GM19372 (cell line): Measurements from ENCODE around the gene VSX2.
A peak's percentile ranks its signal among the peaks of the same experiment; 100 is the strongest.

Source experiments
- ATAC-seq: cut with Tn5 transposase; IDR thresholded peaks from one replicate; pipeline ENCODE4 v1.9.1; 2021; ENCODE audit warnings: mild to moderate bottlenecking, low read depth, moderate library complexity; ENCODE audit not compliant: unreplicated experiment

Gene VSX2

DNA sequence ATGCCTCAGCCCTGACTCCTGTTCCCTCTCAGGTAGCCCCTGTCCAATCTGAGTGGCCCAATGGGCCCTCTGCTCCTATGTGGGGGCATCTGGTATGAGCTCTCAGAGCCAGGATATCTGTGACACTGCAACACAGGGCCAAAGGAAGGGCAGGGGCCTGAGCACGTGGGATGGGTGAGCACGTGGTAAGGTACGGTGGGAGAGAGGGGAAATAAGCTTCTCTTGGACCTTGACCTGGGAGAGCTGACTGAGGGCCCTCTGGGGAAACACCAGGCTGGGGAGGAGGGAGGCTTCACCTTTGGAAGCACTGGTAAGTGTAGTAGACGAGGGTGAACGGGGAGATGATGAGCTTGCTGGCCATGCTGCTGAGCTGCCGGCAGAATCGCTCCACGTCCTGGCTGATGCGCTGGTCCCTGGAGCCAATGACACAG is 56.8 kb downstream of the VSX2 start:
- ATAC-seq, result no peak

DNA sequence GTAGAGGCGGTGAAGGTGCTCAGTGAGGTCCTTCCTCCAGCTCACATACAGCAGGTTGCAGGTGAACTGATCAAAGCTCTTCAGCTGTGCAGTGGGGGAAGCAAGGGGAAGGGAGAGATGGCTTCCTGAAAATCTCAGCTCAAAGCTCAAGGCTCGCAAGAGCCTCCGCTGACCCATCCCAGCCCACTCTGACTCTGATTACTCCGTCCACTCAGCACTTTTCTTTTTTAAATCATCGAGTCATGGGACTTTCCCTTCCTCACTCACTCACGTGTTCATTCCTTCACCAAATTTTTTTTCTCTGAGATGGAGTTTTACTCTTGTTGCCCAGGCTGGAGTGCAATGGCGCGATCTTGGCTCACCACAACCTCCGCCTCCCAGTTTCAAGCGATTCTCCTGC is 58.7 kb downstream of the VSX2 start:
- no peak for ATAC-seq

DNA sequence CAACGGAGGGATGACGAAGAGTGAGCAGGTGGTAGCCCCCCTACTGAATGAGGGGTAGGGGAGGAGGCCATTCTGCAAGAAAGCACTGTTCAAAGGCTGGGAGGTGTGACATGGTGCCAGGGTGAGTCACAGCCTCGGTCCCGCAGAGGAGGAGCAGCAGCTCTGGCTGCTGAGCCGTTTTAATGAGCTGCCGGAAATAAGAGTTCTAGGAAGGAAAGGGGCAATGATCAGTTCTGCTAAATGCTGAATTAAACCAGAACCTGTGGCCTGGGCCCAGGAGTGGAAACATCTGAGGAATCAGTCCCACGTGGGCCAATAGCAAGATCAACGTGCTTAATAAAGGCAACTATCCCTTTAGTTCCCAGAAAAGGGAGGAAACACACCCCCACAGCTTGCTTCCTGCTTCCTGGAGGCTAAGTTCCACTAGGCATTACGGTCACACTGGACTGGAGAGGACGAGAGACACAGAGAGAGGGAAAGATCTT is 59.9 kb downstream of the VSX2 start:
- no peak for ATAC-seq

DNA sequence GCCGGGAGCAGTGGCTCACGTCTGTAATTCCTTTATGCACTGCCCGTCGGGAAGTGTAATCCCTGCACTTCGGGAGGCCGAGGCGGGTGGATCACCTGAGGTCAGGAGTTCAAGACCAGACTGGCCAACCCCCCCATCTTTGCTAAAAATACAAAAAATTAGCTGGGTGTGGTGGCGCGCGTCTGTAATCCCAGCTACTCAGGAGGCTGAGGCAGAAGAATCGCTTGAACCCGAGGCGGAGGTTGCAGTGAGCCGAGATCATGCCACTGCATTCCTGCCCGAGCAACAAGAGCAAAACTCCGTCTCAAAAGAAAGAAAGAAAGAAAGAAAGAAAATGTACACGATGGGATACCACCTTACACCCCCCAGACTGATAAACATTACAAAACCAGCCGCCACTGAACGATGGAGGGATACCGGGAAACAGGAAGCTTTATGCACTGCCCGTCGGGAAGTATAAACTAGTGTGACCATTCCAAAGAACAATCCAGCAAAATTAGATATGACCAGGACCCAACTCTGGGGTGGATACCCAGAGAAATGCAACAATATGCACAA is 62.4 kb downstream of the VSX2 start:
- ATAC-seq, result no peak

DNA sequence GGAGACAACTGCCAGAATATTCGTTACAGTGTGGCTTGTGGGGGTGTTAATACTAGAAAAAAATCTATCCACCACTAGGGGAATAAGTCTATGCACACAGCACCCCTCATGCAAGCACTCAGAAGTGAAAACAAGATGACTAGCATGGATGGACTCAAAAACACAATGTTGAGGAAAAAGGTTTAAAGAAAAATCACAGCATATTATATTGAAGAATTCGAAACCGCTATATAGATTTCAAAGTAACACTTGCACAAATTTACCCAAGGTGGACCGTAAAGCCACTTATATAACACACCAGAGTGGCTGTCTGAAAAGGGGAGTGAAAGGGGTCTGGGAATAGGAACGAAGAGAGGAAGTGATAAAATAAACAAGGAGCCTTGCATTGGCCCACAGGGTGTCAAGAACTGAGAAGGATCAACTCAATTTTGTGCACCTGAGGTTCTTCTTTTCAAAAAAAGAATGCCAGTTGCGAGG is 62.9 kb downstream of the VSX2 start:
- ATAC-seq, result peak; percentile 8

DNA sequence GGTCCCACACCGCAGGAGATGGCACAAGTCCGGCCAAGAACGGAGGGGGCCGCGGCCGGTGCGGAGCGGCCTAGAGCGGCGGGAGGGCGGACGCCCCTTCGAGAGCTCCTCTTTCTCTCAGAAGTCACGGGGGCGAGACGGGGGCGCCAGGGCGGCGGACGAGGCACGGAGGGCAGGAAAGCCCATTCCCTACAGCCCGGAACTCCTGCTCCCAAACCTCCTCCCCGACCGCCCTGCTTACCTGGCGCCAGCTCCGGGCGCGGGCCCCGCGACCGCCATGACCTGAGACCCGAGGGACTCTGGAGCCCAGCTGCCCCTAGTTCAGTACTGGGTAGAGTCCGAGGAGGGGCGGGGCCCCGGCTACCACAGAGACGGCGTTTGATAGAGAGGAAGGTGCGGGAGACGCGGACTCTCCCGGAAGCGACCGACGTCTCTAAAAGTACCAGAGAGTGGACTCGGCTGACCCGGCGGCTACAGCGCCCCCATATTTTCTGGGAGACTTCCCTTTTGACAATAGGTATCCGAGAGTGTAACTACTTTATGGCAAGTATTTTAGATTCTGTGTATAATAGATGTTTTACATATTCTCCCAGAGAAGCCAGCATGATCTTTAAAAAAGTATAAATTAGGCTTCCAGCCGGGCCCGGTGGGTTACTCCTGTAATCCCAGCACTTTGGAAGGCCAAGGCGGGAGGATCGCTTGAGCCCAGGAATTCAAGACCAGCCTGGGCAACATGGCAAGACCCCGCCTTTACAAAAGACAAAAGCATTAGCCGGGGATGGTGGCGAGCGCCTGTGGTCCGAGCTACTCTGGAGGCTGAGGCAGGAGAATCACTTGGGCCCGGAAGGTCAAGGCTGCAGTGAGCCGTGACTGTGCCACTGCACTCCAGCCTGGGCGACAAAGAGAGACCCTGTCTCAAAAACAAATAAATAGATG is 63.7 kb downstream of the VSX2 start, which contains the start of gene ABCD4:
ABCD4 (minus strand) TSS at position 301 of the 936 bp plus-strand sequence; CDS start at position 279, 22 bp downstream.
- peak; percentile 97 for ATAC-seq

DNA sequence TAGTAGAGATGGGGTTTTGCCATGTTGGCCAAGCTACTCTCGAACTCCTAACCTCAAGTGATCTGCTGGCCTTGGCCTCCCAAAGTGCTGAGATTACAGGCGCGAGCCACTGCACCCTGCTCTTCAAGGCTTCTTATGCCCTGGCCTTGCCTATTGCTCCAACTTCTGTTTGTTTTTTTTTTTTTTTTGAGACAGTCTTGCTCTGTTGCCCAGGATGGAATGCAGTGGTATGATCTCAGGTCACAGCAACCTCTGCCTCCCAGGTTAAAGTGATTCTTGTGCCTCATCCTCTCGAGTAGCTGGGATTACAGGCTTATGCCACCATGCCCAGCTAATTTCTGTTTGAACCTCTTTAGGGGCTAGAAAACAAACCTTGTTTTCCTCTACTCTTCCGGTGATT is 69.4 kb downstream of the VSX2 start:
- no peak for ATAC-seq

DNA sequence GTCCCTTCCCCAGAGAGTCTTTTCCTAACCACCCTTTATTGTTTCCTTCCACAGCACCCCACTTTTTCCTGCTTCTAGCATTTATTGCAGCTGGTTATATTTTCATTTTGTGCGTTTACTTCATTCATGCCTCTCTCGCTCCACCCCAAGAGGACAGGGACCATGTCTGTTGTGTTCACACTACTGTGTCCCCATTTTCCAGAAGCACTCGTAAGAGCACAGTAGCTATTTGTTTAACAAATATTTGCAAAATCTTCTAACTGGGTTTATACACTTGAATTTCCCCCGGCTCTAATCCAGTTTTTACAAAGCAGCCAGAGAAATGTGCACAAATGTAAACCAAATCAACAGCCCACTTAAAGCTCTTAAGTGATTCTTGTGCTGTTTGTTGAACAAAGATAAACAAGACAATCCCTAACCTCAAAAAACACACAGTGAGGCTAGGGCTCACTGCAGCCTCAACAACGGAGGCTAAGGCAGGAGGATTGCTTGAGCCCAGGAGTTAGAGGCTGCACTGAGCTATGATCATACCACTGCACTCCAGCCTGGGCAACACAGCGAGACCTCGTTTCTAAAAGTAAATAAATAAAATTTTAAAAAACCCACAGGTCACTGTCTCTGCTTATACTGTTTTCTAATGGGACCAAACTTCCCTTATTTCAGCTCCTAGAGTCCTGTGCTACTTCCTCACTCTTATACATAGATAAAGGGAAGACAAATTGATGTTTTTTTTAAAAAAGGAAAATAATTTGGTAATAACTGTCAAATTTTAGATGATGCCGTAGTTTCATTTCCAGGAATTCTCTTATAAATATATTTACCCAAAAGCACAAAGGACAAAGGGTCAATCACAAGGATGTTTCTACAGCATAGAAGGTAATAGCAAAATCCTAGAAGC is 70.1 kb downstream of the VSX2 start:
- ATAC-seq, result no peak

DNA sequence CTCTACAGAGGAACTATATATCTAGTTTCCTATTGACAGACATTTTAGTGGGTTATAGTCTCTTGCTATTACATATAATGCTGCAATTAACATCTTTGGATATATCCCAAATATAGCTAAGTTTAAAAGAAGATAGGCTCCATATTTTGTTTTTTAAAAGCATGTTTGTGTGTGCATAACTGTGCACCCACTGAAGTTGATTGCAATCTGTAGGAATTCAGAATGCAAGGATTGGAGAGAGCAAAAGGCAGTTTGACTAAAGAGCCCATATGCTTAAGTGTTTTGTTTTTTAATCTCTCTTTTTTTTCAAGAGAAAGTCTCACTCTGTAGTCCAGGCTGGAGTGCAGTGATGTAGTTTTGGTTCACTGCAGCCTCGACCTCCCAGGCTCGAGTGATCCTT is 72.9 kb downstream of the VSX2 start:
- ATAC-seq, result no peak
